ENCODE measurements around the gene TLK1.
A peak's percentile ranks its signal among the peaks of the same experiment; 100 is the strongest.

TLK1 gene

DNA sequence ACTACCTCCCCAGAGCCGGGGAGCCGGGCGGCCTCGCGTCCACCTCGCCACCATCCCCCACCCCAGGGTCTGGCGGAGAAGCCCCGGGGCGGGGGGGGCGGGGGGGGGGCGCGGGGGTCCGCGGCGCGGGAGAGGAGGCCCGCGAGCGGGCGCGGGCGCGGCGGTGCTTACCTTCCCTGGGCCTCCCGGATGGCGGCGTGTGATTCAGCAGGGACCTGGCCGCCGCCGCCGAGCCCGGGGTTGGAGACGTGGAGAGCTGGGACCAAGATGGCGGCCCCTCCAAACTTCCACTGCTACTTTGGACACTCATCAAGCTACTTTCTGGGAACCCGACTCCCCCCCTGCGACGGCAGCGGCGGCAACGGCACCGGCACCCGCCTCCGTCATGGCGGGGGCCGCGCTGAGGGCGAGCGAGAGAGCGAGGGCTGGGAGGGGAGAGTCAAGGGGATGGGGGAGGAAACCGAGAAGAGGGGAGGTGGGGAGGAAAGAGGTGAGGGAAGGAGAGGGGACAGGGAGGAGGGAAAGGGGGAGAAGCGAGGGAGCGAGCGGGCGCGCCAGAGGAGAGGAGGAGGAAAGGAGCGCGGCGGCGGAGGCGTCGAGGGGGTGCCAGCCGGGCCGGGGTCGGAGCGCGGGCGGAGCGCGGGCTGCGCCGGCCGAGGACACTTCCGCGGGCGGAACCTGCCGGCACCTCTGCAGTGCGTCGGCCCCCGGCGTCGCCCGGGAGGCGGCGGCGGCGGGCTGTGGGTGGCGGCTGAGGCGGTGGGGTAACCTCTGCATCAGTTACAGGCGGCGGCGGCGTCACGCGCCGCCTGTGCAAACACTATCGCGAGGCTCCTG is at the start of gene TLK1:
Gene TLK1 (minus strand): TSS at position 775 of the 837 bp plus-strand sequence. CDS start 465 bp downstream, at position 310.
- peak; percentile 79 for DNase-seq (ENCODE audit: low read depth, low spot score)

DNA sequence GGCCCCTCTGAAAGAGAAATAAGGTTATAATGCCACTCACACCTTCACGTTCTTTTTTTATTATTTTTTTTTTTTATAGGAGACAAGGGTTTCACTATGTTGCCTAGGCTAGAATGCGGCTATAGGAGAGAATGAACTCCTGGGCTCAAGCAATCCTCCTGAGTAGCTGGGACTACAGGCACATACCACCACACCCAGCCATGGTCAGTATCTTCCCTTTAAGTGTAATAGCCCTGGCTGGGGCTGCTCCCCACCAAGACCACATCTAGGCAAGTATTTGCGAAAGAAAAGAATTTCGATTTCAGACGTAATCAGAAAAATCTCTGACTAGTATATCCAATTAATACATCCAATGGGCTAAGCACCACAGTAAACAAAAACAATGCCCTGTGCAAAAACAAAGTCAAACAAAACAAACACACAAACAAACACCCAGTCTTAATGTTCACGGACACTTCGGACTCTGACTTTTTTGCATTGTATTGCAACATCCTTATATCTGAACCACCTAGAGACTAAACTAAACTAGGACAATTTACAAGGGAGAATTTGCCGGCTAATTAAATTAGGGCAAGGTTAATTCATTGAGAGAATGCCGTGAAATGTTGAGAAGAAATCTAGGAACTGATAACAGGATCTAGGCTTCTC is 49.6 kb upstream of the TLK1 start:
- DNase-seq (ENCODE audit: low read depth, low spot score), result no peak

DNA sequence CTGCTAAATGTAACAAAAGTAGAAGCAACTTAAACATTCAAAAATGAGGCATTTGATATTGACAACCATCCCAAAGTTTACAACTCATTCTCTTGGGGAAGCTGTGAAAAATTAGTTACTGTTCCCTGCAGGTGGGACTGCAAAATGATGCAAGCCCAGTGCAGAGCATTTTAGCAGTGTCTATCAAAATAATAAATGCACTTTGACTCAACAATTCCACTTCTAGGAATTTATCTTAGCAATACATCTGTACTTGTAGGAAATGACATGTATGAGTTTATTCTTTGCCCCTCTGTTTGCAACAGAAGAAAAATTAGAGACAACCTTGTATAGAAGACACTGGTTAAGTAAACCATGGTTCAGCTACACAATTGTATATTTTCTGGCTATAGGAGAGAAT is 48.0 kb upstream of the TLK1 start:
- DNase-seq (ENCODE audit: low read depth, low spot score), result no peak

DNA sequence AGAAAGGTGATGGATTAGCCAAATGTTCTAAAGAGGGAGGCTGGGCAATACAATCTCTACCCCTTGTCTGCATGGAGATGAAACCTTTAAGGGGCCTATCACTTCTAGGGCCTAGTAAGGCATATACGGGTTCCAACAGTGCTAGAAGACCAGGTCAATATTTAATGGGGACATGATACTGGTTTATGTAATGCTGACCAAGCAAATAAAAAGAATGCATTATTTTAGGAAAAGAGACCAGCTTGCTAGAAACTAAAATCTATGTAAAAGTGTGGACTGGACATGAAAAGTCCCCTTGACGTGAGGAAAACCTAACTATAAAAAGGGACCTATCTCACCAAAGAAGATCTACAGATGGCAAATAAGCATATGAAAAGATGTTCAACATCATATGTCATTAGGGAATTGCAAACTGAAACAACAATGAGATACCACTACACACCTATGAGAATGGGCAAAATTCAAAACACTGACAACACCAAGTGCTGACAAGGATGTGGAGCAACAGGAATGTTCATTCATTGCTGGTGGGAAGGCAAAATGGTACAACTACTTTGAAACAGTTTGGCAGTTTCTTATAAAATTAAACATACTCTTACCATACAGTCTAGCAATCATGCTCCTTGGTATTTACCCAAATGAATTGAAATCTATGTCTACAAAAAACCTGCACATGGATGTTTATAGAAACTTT is 45.9 kb upstream of the TLK1 start:
- no peak for DNase-seq (ENCODE audit: low read depth, low spot score)

DNA sequence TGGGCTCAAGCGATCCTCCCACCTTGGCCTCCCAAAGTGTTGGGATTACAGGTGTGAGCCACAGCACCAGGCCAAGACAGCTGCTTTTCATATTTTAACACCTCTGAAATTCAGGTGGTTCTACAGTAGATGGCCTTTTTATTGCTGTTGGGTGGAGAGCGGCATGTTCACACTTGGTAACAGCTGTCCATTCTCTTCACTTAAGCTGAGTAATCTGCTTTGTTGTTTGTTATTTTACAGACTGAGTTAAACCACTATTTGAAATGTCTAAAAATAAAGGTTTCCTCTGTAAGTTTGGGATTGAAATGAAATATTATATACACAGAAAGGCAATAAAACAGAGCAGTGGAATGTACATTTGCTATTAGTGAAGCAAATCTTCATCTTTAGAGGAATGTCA is 44.9 kb upstream of the TLK1 start:
- no peak for DNase-seq (ENCODE audit: low read depth, low spot score)

DNA sequence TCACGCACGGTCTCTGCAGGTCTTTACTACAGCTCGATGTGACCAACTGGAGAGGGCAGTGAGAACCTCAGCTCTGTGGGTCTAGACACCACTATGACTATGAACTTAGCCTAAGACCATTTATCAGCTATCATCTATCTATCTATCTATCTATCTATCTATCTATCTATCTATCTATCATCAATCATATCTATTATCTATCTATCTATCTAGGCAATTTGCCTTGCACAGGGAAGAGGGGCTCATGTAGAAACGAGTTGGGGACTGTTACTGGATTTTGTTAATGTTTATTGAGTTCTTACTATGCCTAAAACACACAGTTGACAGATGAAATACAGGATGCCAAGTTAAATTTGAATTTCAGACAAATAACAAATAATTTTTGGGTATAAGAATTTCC is 41.1 kb upstream of the TLK1 start:
- no peak for DNase-seq (ENCODE audit: low read depth, low spot score)

DNA sequence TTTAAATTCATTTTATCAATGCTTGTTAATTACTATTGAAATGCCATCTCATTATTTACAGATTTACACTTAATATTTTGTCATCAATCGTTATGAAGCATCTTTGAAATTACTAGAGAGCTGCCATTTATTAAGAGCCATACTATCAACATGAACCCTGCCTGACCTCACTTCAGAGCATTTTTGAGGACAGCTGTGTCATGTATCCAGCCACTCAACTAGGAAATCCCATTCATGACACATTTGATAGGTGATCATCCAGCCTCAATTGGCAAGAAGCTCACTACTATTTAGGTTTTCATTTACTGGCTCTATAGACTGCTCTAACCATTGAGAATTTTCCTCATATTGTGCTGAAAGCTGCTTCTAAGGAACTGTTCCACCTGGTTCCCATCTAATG is 40.6 kb upstream of the TLK1 start:
- DNase-seq (ENCODE audit: low read depth, low spot score), result no peak

DNA sequence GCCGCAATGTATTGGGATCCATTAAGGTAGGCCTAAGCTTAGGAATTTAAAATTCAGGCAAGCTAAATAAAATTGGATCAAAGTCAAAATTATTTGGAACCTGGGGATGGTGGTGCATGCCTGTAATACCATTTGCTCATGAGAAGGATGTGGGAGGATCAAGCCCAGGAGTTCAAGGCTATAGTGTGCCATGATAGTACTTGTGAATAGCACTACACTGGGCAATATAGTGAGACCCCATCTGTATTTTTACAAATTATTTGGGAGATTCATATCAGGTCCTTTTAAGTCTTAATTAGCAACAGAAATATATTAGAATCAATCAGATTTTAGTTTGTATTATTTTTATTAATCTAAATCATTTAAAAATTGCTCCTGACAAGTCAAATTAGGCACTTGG is 39.8 kb upstream of the TLK1 start:
- no peak for DNase-seq (ENCODE audit: low read depth, low spot score)

DNA sequence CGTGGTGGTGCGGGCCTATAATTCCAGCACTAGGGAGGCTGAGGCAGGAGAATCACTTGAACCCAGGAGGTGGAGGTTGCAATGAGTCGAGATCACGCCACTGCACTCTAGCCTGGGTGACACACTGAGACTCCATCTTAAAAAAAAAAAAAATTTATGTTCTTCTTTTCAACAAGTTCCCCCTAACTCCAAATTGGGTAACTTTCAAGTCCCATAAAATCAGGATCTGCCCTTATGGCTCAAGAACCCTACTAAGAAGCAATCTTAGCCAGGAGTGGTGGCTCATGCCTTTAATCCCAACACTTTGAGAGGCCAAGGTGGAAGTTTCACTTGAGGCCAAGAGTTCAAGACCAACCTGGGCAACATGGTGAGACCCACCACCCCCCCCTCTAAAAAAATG is 30.3 kb upstream of the TLK1 start:
- no peak for DNase-seq (ENCODE audit: low read depth, low spot score)

DNA sequence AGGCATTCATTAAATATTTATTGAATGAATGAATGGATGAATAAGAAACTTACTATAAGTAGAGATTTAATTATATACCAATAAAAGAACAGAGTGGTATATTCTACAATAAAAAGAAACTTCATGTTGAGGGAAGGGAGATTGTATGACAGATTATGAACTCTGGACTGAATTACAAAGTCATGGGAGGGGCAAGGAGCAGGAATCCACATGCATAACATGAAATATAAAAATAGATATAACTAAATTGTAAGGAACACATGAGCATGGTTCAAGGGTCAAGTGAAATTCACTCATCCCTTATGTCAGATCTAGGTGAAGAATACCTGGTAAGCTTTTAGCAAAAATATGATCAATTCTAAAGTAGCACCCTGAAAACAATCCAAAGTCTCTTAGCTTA is 27.1 kb upstream of the TLK1 start:
- DNase-seq (ENCODE audit: low read depth, low spot score), result no peak

DNA sequence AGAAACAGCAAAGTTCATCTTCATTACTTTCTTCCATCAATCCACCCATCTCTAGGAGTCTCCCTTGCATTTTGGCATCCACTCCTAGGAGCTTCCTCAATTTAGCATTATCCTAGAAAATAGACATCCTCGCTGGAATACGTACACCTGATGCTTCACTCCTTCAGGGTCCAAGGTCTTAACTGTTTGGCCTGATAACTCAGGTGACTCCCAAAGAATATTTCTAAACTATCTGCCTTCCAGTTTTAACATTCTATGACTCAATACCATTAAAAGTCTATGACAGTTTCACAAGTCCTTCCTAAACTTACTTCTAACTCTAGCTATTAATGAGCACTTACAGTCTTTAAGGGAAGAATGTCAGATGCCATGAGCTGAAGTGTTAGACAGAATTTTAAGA is 26.5 kb upstream of the TLK1 start:
- no peak for DNase-seq (ENCODE audit: low read depth, low spot score)

DNA sequence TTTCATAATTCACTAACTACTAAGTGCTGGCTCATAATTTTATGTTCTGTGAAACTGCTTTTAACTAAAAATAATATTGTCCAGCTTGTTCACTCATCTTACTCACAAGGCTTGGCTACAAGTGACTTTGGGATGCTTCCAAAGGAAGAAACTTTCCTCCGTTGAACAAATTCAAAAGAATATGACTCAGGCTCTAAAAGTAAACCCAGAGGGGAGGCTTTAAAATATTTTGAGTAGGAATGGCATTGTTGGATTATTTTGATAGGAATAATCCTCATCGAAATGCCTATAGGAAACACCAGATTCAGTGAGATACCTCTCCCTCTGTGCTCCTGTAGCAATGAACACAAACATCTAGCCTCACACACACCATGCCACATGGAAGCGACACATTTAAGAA is 25.2 kb upstream of the TLK1 start:
- no peak for DNase-seq (ENCODE audit: low read depth, low spot score)

DNA sequence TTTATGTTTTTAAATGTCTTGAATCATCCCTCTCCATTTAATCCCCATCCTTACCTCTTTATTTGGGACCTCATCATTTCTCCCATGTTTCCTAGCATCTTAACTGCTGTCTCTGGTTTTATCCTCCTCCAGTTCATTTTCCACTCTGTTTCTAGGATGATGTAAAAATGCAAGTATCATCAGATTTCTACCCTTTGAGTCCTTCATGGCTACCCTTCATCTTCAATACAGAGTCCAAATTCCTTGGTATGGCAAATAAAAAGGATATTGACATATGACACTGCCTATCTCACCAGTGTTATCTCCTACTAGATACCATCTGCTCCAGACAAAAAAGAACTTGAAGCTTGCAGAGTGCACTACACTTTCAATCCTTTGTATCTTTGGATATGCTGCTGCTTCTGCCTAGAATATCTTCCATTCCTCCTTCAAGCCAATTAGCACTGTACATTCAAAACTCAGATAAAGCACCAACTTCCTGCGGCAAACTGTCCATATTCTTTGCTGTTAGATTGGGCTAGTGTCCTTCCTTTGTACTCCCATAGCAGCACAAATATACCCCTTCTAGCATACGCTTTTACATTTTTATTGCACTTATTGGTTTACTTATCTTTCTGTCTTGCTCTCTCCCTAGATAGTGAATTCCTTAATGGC is 24.6 kb upstream of the TLK1 start:
- no peak for DNase-seq (ENCODE audit: low read depth, low spot score)

DNA sequence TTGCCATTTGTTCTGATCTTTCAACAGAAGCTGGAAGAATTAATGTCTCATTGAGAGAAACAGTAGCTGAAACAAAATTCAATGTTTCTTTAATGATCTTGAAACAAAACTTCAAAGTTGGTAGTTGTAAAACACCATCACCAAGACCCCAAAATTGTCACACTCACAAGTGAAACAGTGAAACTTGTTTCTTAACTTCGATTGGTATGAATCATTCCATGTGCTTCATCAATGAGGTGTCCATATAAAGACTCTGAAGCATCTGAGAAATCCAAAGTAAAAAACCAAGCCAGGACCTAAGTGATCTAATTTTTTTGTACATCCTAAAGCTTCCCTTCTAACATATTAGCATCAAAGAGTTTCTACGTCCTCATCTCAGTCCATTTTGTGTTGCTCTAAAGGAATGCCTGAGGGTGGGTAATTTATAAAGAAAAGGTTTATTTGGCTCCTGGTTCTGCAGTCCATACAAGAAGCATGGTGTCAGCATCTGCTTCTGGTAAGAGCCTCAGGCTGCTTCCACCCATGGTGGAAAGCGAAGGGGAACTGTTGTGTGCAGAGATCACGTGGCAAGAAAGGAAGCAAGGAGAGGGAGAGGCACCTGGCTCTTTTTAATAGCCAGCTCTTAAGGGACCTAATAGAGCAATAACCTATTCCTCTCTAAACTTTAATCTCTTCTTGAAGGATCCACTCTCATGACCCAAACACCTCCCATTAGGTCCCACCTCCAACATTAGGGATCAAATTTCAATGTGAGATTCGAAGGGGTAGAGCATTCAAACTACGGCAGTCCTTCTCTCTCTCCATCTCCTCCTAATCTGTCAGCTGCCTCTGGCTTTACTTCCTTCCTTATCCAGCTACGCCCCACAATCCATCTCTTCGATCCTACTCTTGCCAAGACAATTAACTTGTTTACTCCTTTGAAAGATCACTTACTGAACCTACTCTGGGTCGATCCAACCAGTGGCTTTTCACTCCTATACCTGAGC is 20.7 kb upstream of the TLK1 start:
- peak; percentile 32 for DNase-seq (ENCODE audit: low read depth, low spot score)

DNA sequence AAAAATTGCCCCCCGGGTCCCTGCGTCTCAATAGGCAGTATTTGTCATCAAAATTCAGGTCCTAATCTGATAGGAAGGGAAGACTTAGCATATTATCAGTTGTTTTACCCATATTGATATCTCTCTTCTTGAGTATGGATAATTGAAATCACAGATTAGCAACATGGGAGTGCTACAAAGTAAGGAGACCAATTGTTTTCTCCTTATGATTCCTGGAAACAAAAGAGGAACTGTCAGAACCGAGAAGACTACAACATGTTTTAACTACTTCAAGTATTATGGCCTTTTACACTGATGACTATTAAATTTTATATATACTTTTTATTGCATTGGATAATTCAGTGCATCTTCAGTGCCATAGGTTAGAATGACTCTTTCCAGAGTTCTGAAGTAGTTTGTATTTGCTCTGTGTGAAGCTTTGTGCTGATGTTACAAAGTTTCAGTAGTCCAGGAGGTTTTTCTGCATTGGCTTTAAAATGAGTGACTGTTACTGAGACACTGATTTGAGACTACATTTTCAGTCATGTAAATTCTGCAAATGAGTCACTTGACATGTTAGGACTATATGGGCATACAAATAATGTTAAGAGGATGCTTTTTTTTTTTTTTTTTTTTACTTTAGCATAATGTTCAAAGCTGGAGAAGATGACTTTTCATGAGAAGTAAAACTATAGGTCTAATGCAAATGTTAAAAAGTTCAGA is 19.7 kb upstream of the TLK1 start:
- no peak for DNase-seq (ENCODE audit: low read depth, low spot score)

DNA sequence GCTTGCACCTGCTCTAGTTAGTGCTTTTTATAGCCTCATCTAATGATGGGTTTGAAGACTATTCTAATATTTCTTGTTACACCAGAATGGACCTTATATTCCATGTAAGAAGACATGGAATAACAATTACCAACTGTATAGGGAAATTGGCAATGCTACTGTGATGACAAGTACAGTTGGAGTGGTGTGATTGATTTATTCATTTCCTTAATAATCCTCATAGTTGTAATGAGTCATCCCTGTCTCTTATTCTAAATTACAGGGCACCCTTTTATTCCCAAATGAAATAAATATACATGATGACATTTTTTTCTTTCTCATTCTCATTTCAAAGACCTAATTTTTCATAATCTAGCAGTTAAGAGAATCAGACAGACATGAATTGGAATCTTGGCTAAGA is 18.3 kb upstream of the TLK1 start:
- DNase-seq (ENCODE audit: low read depth, low spot score), result no peak

DNA sequence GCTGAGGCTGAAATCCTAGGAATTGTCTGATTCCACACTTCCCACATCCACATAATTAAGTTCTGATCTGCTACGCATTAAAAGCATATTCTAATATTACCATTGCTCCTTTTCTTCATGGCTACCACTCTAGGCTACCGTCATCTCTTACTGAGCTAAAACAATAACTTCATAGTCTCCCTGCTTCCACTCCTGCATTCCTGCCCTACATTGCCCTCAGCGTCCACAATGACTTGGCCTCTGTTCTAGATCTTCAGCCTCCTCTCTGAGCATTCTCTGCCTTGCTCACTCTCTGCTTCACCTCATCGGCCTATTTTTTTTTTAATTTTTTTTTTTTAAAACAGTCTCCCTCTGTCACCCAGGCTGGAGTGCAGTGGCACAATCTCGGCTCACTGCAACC is 15.8 kb upstream of the TLK1 start:
- no peak for DNase-seq (ENCODE audit: low read depth, low spot score)

DNA sequence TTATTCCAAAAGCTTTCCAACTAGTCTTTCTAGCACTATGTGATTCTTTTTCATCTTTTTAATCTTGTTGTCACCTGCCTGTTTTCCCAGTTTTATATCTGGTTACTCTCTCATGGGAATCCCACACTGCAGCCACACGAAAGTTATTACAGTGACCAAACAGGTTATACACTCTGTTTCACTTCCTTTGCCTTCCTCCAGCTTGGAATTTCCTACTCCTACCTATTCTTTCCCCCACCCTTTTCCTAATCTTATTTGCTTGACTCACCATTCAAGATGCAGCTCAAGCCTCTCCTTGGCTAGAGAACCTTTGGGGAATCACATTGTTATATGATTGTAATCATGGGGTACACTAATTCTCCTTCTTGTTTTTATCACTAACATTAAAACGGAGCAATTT is 13.4 kb upstream of the TLK1 start:
- DNase-seq (ENCODE audit: low read depth, low spot score), result no peak

DNA sequence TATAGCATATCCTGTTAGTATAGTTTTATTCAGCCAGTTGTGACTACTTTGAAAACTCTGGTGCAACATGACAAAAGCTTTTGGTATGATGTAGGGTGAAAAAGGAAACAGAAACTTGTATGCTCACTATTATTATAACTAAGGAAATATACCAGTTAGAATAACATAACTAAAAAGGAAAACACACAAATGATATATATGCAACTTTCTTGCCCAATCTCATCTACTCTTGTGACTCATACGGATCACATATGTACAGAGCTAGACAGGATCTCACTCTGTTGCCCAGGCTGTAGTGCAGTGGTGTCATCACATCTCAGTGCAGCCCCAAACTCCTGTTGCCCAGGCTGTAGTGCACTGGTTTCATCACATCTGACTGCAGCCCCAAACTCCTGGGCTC is 12.4 kb upstream of the TLK1 start:
- no peak for DNase-seq (ENCODE audit: low read depth, low spot score)

DNA sequence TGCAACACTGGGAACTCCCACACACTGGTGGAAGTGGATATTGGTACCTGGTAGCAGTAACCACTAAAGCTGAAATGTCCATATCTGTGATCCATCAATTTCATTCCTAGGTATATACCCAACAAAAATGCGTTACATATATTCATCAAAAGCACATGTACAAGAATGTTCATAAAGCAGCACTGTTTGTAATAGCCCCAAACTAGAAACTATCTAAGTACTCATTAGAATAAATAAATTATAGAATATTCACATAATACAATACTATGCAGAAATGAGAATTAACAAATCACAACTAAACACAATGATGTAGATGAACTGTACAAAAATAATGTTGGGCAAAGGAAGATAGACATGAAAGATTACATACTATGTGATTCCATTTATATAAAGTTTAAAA is 11.1 kb upstream of the TLK1 start:
- no peak for DNase-seq (ENCODE audit: low read depth, low spot score)
